Measurements from ENCODE around the gene GUK1. TPM values are rescaled to one million over a fixed set of nuclear protein-coding genes. Genes with fewer than 3 reads are reported as not detected.
A peak's percentile ranks its signal among the peaks of the same experiment; 100 is the strongest.

The GUK1 gene, protein sequence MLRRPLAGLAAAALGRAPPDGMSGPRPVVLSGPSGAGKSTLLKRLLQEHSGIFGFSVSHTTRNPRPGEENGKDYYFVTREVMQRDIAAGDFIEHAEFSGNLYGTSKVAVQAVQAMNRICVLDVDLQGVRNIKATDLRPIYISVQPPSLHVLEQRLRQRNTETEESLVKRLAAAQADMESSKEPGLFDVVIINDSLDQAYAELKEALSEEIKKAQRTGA
- total RNA-seq (2021; fragmentation: NEBNext Ultra II Directional; extraction: Animal tissue kit (Norgen Biotek cat#: 25700)) (68.5 TPM in 2 replicates), polyA plus RNA-seq (2011; rRNA removed) (182 and 183 TPM in 2 replicates), polyA minus RNA-seq (2011; rRNA and poly(A)+ RNA removed) (25.4 and 32.8 TPM in 2 replicates)
- 167 TPM for polyA plus RNA-seq (2011; cell fraction: cytosol; rRNA removed)
- polyA plus RNA-seq (2011; cell fraction: nucleus; rRNA removed) = 249 TPM
- polyA plus RNA-seq (2012, experiment 1 of 2) = 36.2 to 105 TPM (median 94.7 TPM) in 4 replicates
- 106 TPM for polyA plus RNA-seq (2012, experiment 2 of 2)
- 97.5 TPM for polyA plus RNA-seq (2013, experiment 1 of 2)
- polyA plus RNA-seq (2013, experiment 2 of 2) = 90.9 TPM
- 33.8 TPM for polyA minus RNA-seq (2011; cell fraction: cytosol; rRNA and poly(A)+ RNA removed)
- polyA minus RNA-seq (2011; cell fraction: nucleus; rRNA and poly(A)+ RNA removed) = 70.3 TPM
- long read RNA-seq, experiment 1, transcript GUK1-202 (7 exons, 940 nt) = minor isoform, 5 of 76 reads
- long read RNA-seq, experiment 1, transcript GUK1-201 (9 exons, 1,084 nt) = minor isoform, 11 of 76 reads
- long read RNA-seq, experiment 1, transcript GUK1-210 (8 exons, 990 nt) = major isoform, 25 of 76 reads
- long read RNA-seq, experiment 1, partial matches to known transcripts = 16 of 76 reads
- long read RNA-seq, experiment 1, other reads (novel, unspliced or antisense) = 11 of 76 reads
- long read RNA-seq, experiment 2, transcript GUK1-210 (8 exons, 990 nt) = minor isoform, 7 of 22 reads
- long read RNA-seq, experiment 2, transcript GUK1-201 (9 exons, 1,084 nt) = major isoform, 9 of 22 reads
- long read RNA-seq, experiment 2, partial matches to known transcripts = 4 of 22 reads
- long read RNA-seq, experiment 2, other reads (novel, unspliced or antisense) = 1 of 22 reads

DNA sequence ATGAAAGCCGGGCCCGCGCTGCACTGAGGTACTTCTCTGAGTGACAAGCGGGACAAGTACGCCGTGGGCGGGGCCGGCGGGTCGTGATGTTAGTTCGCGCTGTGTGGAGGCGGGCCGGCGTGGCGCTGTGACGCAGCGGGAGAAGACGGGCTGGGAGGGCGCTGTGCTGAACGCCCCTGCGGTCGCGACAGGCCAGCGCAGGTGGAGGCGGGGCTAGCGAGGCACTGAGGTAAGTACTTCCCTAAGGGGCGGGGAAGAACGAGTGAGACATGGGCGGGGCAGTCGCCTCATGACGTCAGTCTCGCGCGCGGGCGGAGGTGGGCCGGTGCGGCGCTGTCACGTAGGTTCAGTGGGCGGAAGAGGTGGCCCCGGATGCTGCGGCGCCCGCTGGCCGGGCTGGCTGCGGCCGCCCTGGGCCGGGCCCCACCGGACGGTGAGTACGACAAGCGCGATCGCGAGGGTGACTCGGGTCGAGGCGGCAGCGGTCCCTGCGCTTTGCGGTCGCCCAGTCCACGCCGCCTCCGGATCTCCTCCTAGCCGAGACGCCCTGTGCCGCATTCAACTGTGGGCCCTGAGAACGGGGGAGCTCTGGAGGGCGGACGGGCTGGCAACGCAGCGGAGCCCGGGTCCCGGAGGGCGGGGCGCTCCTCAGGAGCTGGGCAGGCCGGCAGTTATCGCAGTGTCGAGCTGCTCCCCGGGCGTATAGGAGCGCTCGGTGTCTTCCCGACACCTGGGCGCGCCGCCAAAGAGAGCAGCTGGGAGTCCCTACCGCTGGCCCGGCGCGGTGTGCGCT is at the start of gene GUK1:
Gene GUK1, plus strand, starts transcription at position 349 of the 793 bp plus-strand sequence. Its CDS starts 24 bp downstream, at position 373.
- peak within 1 kb of the TSS; percentile 46; the same call in 1 of the 2 replicates for H2AFZ ChIP-seq (ENCODE audit: low read length)
- H2BK20ac ChIP-seq (ENCODE audit: low read length) = no peak within 1 kb of the TSS
- H3K27ac ChIP-seq (ENCODE audit: low read depth, low read length) = peak within 1 kb of the TSS; percentile 85; the same call in 1 of the 2 replicates
- peak; percentile 99 to 100 for DNase-seq (ENCODE audit: low read depth in 1 of 2, low spot score in 2 of 2)
- peak within 1 kb of the TSS; percentile 80 to 93 (median 88) for H3K4me3 ChIP-seq (ENCODE audit: extremely low read depth in 1 of 4, insufficient read depth in 2 of 4, low read depth in 3 of 4, low read length in 4 of 4)
- CTCF ChIA-PET (ENCODE audit: partially characterized antibody) = interaction anchor here (0.7 to 2.9 kb wide), 7 partner anchors 9 to 133 kb away, joined by 3 to 7 read pairs (median 3); partner anchors contain the start of gene IBA57
- peak within 1 kb of the TSS; percentile 95 for H4K5ac ChIP-seq (ENCODE audit: insufficient read length, low read depth, low read length)
- H2BK120ac ChIP-seq (replicated peaks; ENCODE audit: low read depth, low read length) = no peak within 1 kb of the TSS
- peaks cover 0 to 17% (median 1%) of the 10 kb centered on the region in 4 experiments; a peak in 3 of 7 replicates for H3K27me3 ChIP-seq (replicated peaks in 1 of 4; ENCODE audit: control insufficient read depth in 3 of 4, extremely low read depth in 1 of 4, insufficient read depth in 3 of 4, low read length in 3 of 4)
- peak within 1 kb of the TSS; percentile 90 to 97 (median 92) for H3K9ac ChIP-seq (replicated peaks in 1 of 4; ENCODE audit: extremely low read depth in 1 of 4, low read depth in 3 of 4, low read length in 3 of 4)
- H3K36me3 ChIP-seq (ENCODE audit: control insufficient read depth in 2 of 4, insufficient read depth in 4 of 4, low read length in 3 of 4) = no peaks in the 10 kb centered on the region
- no peak within 1 kb of the TSS for H3K23ac ChIP-seq (ENCODE audit: insufficient read length)
- H3K9me3 ChIP-seq (ENCODE audit: insufficient read depth in 2 of 2, low read depth in 1 of 2, low read length in 1 of 2) = no peaks in the 10 kb centered on the region
- 2% methylated on average over 71 of the region's 95 CpGs; no CpG with 5 or more reads in 1 of the 2 experiments for WGBS, 2 experiments (ENCODE audit: extremely low coverage in 1 of 2, insufficient coverage in 1 of 2, insufficient read length in 1 of 2, insufficient replicate concordance in 2 of 2, low coverage in 1 of 2, low lambda C conversion rate in 2 of 2, missing lambda C conversion rate in 1 of 2)
- peaks cover 5% of the 10 kb centered on the region; the same call in 1 of the 2 replicates for H3K23me2 ChIP-seq (ENCODE audit: low read depth, low read length)
- H4K20me1 ChIP-seq (replicated peaks in 1 of 2; ENCODE audit: control insufficient read depth in 1 of 2, insufficient read depth in 2 of 2, low read length in 2 of 2) = peaks cover 8 to 21% of the 10 kb centered on the region in 2 experiments
- no peak within 1 kb of the TSS for H3K14ac ChIP-seq (ENCODE audit: insufficient read length)
- peaks cover 23% of the 10 kb centered on the region for H3K79me1 ChIP-seq (ENCODE audit: low read depth, low read length)
- peaks cover 0 to 43% of the 10 kb centered on the region in 2 experiments; a peak in 3 of 4 replicates for H3K79me2 ChIP-seq (ENCODE audit: control insufficient read depth in 1 of 2, insufficient read depth in 2 of 2, low read length in 2 of 2)
- H2BK5ac ChIP-seq (ENCODE audit: low read depth, low read length) = peak within 1 kb of the TSS; percentile 92
- peaks cover 0 to 10% (median 6%) of the 10 kb centered on the region in 4 experiments; a peak in 5 of 7 replicates for H3K4me1 ChIP-seq (replicated peaks in 1 of 4; ENCODE audit: control insufficient read depth in 3 of 4, insufficient read depth in 4 of 4, low read length in 3 of 4)
- peak within 1 kb of the TSS; percentile 67 to 88 for H3K4me2 ChIP-seq (ENCODE audit: insufficient read depth in 1 of 2, low read depth in 2 of 2, low read length in 2 of 2)
- H2BK15ac ChIP-seq (ENCODE audit: low read length) = no peak within 1 kb of the TSS
- POLR2A ChIA-PET (ENCODE audit: partially characterized antibody) = interaction anchor here (0.9 to 3.9 kb wide), 8 partner anchors 10 to 74 kb away, joined by 3 to 30 read pairs (median 4); partner anchors contain the start of genes GJC2 and IBA57
- H3K18ac ChIP-seq (ENCODE audit: extremely low read depth, low read length) = peak within 1 kb of the TSS; percentile 78
- no peak within 1 kb of the TSS for H2BK12ac ChIP-seq (ENCODE audit: low read depth, low read length)
- peak within 1 kb of the TSS; percentile 99 for H4K8ac ChIP-seq (ENCODE audit: extremely low read depth, insufficient read depth, low read length)
- H2AK5ac ChIP-seq (ENCODE audit: low read depth, low read length) = no peak within 1 kb of the TSS
- H4K91ac ChIP-seq (replicated peaks; ENCODE audit: insufficient read length, low read length) = peak within 1 kb of the TSS; percentile 55
- peak within 1 kb of the TSS; percentile 53 for H3K4ac ChIP-seq (replicated peaks; ENCODE audit: insufficient read length, low read depth, low read length)
- peak within 1 kb of the TSS; percentile 73 for H3K56ac ChIP-seq (replicated peaks; ENCODE audit: insufficient read length, low read depth, low read length)
- no peak for FAIRE-seq
- TF ChIP-seq SRF (IDR thresholded peaks at IDR 0.05; ENCODE audit: low read depth, low read length) (peak; percentile 65), SP2 (IDR thresholded peaks at IDR 0.05; ENCODE audit: low read length) (no peak), BACH1 (IDR thresholded peaks at IDR 0.05; ENCODE audit: low read length) (peak; percentile 91), POU5F1 (IDR thresholded peaks at IDR 0.05; ENCODE audit: low read depth, low read length) (no peak), SUZ12 (IDR thresholded peaks at IDR 0.05; ENCODE audit: low read length) (no peak), SIX5 (IDR thresholded peaks at IDR 0.05; ENCODE audit: low read depth, low read length) (no peak), EGR1 (IDR thresholded peaks at IDR 0.05; ENCODE audit: borderline replicate concordance, low read depth, low read length) (peak; percentile 68; the same call in 1 of the 2 replicates)
